Measurements from ENCODE around the gene TMEM256.

DNA sequence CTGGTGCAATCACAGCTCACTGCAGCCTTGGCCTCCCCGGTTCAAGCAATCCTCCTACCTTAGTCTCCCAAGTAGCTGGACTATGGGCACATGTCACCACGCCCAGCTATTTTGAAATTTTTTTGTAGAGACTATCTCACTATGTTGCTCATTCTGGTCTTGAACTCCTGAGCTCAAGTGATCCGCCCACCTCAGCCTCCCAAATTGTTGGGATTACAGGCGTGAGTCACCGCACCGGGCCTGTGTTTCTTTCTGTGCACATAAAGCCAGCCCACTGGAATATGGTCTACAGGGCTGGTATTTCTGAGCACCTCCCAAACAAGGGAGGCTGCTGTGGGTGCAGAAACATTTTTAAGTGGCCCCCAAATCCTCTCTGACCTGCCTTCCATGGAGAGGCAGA is 40.6 kb downstream of the TMEM256 start:
- TF ChIP-seq CTCF (IDR thresholded peaks at IDR 0.05) (no peak), ZFX (IDR thresholded peaks at IDR 0.05; ENCODE audit: borderline replicate concordance) (no peak)

Measured in 22Rv1 (cell line).